ENCODE results near the gene CARD9.
A peak's percentile ranks its signal among the peaks of the same experiment; 100 is the strongest.

Gene CARD9

GRCh38 chr9:136328011-136328621 is 45.4 kb downstream of the CARD9 start:
- peak overlapping the region; percentile 96 for H3K4me3 ChIP-seq (ENCODE audit: low read depth, low read length)
- TF ChIP-seq, protein P1, sequence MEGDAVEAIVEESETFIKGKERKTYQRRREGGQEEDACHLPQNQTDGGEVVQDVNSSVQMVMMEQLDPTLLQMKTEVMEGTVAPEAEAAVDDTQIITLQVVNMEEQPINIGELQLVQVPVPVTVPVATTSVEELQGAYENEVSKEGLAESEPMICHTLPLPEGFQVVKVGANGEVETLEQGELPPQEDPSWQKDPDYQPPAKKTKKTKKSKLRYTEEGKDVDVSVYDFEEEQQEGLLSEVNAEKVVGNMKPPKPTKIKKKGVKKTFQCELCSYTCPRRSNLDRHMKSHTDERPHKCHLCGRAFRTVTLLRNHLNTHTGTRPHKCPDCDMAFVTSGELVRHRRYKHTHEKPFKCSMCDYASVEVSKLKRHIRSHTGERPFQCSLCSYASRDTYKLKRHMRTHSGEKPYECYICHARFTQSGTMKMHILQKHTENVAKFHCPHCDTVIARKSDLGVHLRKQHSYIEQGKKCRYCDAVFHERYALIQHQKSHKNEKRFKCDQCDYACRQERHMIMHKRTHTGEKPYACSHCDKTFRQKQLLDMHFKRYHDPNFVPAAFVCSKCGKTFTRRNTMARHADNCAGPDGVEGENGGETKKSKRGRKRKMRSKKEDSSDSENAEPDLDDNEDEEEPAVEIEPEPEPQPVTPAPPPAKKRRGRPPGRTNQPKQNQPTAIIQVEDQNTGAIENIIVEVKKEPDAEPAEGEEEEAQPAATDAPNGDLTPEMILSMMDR (IDR thresholded peaks at IDR 0.05; ENCODE audit: low read depth, low read length): no peak

- peak within 1 kb of the TSS; percentile 96 for H3K4me3 ChIP-seq (ENCODE audit: low read depth, low read length)
- TF ChIP-seq, protein P1 (IDR thresholded peaks at IDR 0.05; ENCODE audit: low read depth, low read length): no peak
These were observed 46.0 kb downstream of the CARD9 start, which contains the start of gene GPSM1 for GRCh38 chr9:136327304-136327974. GPSM1 (plus strand) TSS chr9:136327539; CDS start chr9:136327696, 157 bp downstream.

DNA sequence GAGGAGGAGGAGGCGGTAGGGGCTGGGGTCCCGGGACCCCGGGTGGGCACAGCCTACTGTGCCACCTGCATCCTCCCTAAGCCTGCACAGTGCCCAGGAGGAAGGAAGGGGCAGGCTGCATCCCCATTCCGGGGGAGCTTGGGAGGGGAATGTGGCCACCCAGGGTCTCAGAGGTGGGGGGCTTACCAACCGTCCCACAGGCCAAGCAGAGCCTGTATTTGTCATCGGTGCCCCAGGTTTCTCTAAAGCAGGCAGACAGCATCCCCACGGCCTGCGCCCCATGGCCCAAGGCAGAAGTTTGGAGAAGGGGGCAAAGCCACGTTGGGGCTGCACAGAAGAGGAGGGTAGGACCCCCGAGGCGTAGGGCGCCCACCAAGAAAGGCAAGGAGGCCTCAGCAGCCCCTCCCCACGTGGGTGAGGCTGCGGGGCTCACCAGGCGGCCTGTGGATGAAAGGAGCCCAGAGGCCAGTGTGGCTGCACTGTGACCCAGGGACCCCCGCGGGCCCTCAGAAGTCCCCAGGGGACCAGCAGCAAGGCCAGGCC is 46.6 kb downstream of the CARD9 start:
- peak overlapping the region; percentile 30 for H3K4me3 ChIP-seq (ENCODE audit: low read depth, low read length)

GRCh38 chr9:136326061-136326760 is 47.3 kb downstream of the CARD9 start:
- H3K4me3 ChIP-seq (ENCODE audit: low read depth, low read length): peak overlapping the region; percentile 30
- TF ChIP-seq, protein P1 (IDR thresholded peaks at IDR 0.05; ENCODE audit: low read depth, low read length): no peak

More for the DNA sequence above, 46.6 kb downstream of the CARD9 start:
- TF ChIP-seq, protein P1 (IDR thresholded peaks at IDR 0.05; ENCODE audit: low read depth, low read length): no peak

- TF ChIP-seq, protein P1 (IDR thresholded peaks at IDR 0.05; ENCODE audit: low read depth, low read length): no peak
- H3K4me3 ChIP-seq (ENCODE audit: low read depth, low read length): no peak overlapping the region
These were observed 48.1 kb downstream of the CARD9 start for GRCh38 chr9:136325358-136325757.

DNA sequence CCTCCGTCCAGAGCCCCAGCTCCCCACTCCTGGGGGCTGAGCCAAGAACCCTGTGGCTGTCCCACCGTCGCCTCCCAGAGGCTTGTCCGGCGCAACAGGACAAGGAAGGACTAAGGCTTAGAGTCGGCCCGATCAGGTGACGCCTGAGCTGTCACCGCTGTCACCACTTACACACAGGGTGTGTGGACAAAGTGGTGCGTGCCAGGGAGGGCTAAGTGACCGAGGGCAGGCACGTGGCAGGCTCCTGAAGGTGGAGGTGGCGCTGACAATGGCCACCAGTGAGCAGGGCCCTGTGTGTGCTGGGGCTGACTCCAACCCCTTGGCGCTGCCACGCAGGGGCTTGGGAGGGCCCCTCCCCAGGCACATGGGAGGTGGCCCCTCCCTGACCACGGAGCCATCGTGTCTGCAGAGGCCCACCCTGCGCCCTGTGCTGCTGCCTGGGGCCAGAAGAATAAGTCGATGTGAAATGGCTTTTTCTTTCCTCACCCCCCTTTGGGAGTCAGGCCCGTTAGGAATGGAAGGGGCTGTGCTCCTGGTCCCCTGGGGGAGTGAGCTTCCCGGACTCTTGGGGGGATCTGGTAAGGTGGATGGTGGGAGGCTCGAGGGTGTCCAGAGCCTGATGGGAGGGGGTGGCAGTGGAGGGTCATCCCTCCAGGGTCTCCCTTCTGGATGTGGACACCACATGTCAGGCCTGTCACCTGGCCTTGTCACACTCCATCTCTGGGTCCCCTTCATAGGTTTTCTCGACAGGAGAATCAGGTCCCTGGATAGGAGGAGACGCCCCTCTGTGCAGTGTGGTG is 48.8 kb downstream of the CARD9 start:
- TF ChIP-seq, protein P1 (IDR thresholded peaks at IDR 0.05; ENCODE audit: low read depth, low read length): no peak
- H3K4me3 ChIP-seq (ENCODE audit: low read depth, low read length): no peak overlapping the region

Measured in WI38 (cell line).